ENCODE measurements around the gene AKR1C1.
"Not testable (repeated sequence)": the region's sequence is repeated elsewhere in the genome, so short reads cannot be mapped to it uniquely, and the experiment has no call there.

The AKR1C1 gene

GRCh38 chr10:4984223-4984622 lies 21.0 kb downstream of the AKR1C1 start:
- TF ChIP-seq CTCF (IDR thresholded peaks at IDR 0.05; ENCODE audit: insufficient read depth, low read length, missing control alignments): no peak

GRCh38 chr10:4984971-4985594 lies 21.9 kb downstream of the AKR1C1 start:
- ChIA-PET POLR2A (no interaction called here), CTCF (interaction anchor here (0.7 to 6.2 kb wide), 2 partner anchors 135 to 398 kb away, joined by 3 to 59 read pairs; no protein-coding TSS in a partner anchor)
- no peak for TF ChIP-seq CTCF (IDR thresholded peaks at IDR 0.05; ENCODE audit: insufficient read depth, low read length, missing control alignments)
- no peak for DNase-seq (ENCODE audit: low read depth, low spot score)
- no peak overlapping the region for H3K4me3 ChIP-seq (ENCODE audit: low read depth, low read length)

More at GRCh38 chr10:4984223-4984622, 21.0 kb downstream of the AKR1C1 start:
- POLR2A ChIA-PET: no interaction called here
- DNase-seq (ENCODE audit: low read depth, low spot score): no peak
- H3K4me3 ChIP-seq (ENCODE audit: low read depth, low read length): no peak overlapping the region
- CTCF ChIA-PET: interaction anchor here (6.2 kb wide), 1 partner anchor 134 kb away, joined by 59 read pairs; no protein-coding TSS in a partner anchor

- POLR2A ChIA-PET; DNase-seq (ENCODE audit: low read depth, low spot score); CTCF ChIA-PET; H3K4me3 ChIP-seq (ENCODE audit: low read depth, low read length): not testable (repeated sequence)
Measured at GRCh38 chr10:4988000-4988641, 24.9 kb downstream of the AKR1C1 start.

- ChIA-PET CTCF (no interaction called here), POLR2A (no interaction called here)
- H3K4me3 ChIP-seq (ENCODE audit: low read depth, low read length): no peak overlapping the region
- no peak for DNase-seq (ENCODE audit: low read depth, low spot score)
- TF ChIP-seq CTCF (IDR thresholded peaks at IDR 0.05; ENCODE audit: insufficient read depth, low read length, missing control alignments): no peak
Measured at GRCh38 chr10:4990217-4990616, 27.0 kb downstream of the AKR1C1 start.

- POLR2A ChIA-PET; DNase-seq (ENCODE audit: low read depth, low spot score); CTCF ChIA-PET; H3K4me3 ChIP-seq (ENCODE audit: low read depth, low read length): not testable (repeated sequence)
Measured at GRCh38 chr10:4991463-4991862, 28.2 kb downstream of the AKR1C1 start.

GRCh38 chr10:4992564-4992963 lies 29.3 kb downstream of the AKR1C1 start:
- POLR2A ChIA-PET; H3K4me3 ChIP-seq (ENCODE audit: low read depth, low read length); DNase-seq (ENCODE audit: low read depth, low spot score); CTCF ChIA-PET: not testable (repeated sequence)

- DNase-seq (ENCODE audit: low read depth, low spot score); CTCF ChIA-PET; POLR2A ChIA-PET; H3K4me3 ChIP-seq (ENCODE audit: low read depth, low read length): not testable (repeated sequence)
Measured at GRCh38 chr10:4994260-4994659, 31.0 kb downstream of the AKR1C1 start.

GRCh38 chr10:4998671-4999070 lies 35.5 kb downstream of the AKR1C1 start:
- H3K4me3 ChIP-seq (ENCODE audit: low read depth, low read length): no peak overlapping the region
- ChIA-PET CTCF (no interaction called here), POLR2A (no interaction called here)
- no peak for TF ChIP-seq CTCF (IDR thresholded peaks at IDR 0.05; ENCODE audit: insufficient read depth, low read length, missing control alignments)
- no peak for DNase-seq (ENCODE audit: low read depth, low spot score)

Measured in AG04449 (cell line).